SKM-1 (cell line): Measurements from ENCODE around the gene PEBP1.

Experiments
- DNase-seq: peaks from one replicate; lab custom pipeline; 2025; ENCODE audit not compliant: unreplicated experiment; lab: John Stamatoyannopoulos, UW

Gene PEBP1

GRCh38 chr12:118190266-118190665 lies 54.3 kb downstream of the PEBP1 start:
- DNase-seq = no peak

GRCh38 chr12:118193477-118193876 lies 57.6 kb downstream of the PEBP1 start:
- DNase-seq = no peak

- no peak for DNase-seq
Observed at GRCh38 chr12:118193958-118194357, 58.0 kb downstream of the PEBP1 start.
